ENCODE results near the gene TWNK.

- TF ChIP-seq TAF1 (IDR thresholded peaks at IDR 0.05; ENCODE audit: borderline replicate concordance, low read depth, low read length): no peak
- TF ChIP-seq POLR2A (IDR thresholded peaks at IDR 0.05; ENCODE audit: low read depth, low read length): no peak
- TF ChIP-seq POLR2AphosphoS5 (IDR thresholded peaks at IDR 0.05; ENCODE audit: low read depth, low read length): no peak
Observed at GRCh38 chr10:100969187-100970075, 17.9 kb upstream of the TWNK start, which contains the start of gene SEMA4G.

All from GM12892 (cell line).